ENCODE measurements around the gene RTN4IP1. TPM values are rescaled to one million over a fixed set of nuclear protein-coding genes. Genes with fewer than 3 reads are reported as not detected.

Gene RTN4IP1
- polyA plus RNA-seq, 1 donor from 2014 or later = 8.5 TPM

DNA sequence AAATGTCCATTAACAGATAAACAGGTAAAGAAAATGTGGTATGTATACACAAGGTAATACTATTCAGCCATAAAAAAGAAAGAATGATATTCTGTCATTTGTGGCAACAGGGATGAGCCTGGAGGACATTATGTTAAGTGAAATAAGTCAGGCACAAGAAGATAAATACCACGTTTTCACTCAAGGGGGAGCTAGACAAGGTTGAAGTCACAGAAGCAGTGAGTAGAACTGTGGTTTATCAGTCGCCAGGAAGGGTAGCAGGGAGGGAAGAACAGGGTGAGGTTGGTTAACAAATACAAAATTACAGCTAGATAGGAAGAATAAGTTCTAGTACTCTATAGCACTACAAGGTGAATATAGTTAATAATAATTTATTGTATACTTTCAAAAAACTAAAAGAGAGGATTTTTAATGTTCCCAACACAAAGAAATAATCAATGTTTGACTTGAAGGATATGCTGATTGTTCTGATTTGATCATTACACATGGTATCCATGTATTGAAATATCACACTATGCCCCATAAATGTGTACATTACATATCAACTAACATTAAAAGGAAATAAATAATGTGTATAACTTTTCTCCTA, 21.1 kb downstream of the RTN4IP1 start:
- Histone ChIP-seq H3F3A (ENCODE audit: insufficient read depth, low read length, poor library complexity, severe bottlenecking) (no peaks in the 10 kb centered on the region), H3K4me2 (ENCODE audit: low read length) (no peak overlapping the region), H4K20me1 (ENCODE audit: insufficient read depth) (no peaks in the 10 kb centered on the region), H3K27ac (ENCODE audit: low read length) (no peak overlapping the region), H3K4me3 (ENCODE audit: low read length) (no peak overlapping the region), H3K27me3 (ENCODE audit: insufficient read depth, low read depth, low read length) (no peaks in the 10 kb centered on the region), H3K36me3 (ENCODE audit: insufficient read depth, low read length) (peaks cover 3% of the 10 kb centered on the region), H3K79me2 (replicated peaks; ENCODE audit: insufficient read depth, low read length) (no peaks in the 10 kb centered on the region), H3K9ac (ENCODE audit: low read length) (no peak overlapping the region), H3K9me3 (ENCODE audit: low read length) (no peaks in the 10 kb centered on the region), H3K9me2 (ENCODE audit: insufficient read depth, low read length) (no peaks in the 10 kb centered on the region), H2AFZ (ENCODE audit: low read depth, low read length) (no peak overlapping the region)
- TF ChIP-seq, protein P1, sequence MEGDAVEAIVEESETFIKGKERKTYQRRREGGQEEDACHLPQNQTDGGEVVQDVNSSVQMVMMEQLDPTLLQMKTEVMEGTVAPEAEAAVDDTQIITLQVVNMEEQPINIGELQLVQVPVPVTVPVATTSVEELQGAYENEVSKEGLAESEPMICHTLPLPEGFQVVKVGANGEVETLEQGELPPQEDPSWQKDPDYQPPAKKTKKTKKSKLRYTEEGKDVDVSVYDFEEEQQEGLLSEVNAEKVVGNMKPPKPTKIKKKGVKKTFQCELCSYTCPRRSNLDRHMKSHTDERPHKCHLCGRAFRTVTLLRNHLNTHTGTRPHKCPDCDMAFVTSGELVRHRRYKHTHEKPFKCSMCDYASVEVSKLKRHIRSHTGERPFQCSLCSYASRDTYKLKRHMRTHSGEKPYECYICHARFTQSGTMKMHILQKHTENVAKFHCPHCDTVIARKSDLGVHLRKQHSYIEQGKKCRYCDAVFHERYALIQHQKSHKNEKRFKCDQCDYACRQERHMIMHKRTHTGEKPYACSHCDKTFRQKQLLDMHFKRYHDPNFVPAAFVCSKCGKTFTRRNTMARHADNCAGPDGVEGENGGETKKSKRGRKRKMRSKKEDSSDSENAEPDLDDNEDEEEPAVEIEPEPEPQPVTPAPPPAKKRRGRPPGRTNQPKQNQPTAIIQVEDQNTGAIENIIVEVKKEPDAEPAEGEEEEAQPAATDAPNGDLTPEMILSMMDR (IDR thresholded peaks at IDR 0.05; ENCODE audit: poor library complexity, severe bottlenecking) = peak; percentile 19
- TF ChIP-seq SMC3 (conservative IDR thresholded peaks at IDR 0.05; ENCODE audit: poor library complexity) (no peak), EP300 (conservative IDR thresholded peaks at IDR 0.05; ENCODE audit: poor library complexity, severe bottlenecking) (no peak)
- TF ChIP-seq, protein P2, sequence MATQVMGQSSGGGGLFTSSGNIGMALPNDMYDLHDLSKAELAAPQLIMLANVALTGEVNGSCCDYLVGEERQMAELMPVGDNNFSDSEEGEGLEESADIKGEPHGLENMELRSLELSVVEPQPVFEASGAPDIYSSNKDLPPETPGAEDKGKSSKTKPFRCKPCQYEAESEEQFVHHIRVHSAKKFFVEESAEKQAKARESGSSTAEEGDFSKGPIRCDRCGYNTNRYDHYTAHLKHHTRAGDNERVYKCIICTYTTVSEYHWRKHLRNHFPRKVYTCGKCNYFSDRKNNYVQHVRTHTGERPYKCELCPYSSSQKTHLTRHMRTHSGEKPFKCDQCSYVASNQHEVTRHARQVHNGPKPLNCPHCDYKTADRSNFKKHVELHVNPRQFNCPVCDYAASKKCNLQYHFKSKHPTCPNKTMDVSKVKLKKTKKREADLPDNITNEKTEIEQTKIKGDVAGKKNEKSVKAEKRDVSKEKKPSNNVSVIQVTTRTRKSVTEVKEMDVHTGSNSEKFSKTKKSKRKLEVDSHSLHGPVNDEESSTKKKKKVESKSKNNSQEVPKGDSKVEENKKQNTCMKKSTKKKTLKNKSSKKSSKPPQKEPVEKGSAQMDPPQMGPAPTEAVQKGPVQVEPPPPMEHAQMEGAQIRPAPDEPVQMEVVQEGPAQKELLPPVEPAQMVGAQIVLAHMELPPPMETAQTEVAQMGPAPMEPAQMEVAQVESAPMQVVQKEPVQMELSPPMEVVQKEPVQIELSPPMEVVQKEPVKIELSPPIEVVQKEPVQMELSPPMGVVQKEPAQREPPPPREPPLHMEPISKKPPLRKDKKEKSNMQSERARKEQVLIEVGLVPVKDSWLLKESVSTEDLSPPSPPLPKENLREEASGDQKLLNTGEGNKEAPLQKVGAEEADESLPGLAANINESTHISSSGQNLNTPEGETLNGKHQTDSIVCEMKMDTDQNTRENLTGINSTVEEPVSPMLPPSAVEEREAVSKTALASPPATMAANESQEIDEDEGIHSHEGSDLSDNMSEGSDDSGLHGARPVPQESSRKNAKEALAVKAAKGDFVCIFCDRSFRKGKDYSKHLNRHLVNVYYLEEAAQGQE (IDR thresholded peaks at IDR 0.05; ENCODE audit: borderline replicate concordance) = no peak

DNA sequence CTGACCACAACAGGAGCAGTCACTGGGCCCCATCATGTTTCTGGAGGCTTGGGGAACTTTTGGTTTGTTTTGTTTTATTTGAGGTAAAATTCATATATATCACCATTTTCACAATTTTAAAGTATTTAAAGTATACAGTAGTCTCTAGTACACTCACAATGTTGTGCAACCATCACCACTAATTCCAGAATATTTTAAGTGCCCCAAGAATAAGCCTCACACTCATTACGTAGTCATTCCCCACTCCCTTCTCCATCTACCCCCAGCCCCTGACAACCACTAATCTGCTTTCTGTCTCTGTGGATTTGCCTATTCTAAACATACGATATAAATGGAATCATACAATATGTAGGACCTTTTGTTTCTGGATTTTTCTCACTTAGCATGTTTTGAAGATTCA, 29.0 kb downstream of the RTN4IP1 start:
- Histone ChIP-seq H3K36me3 (ENCODE audit: insufficient read depth, low read length) (no peaks in the 10 kb centered on the region), H3K9ac (ENCODE audit: low read length) (no peak overlapping the region), H3K27me3 (ENCODE audit: insufficient read depth, low read depth, low read length) (no peaks in the 10 kb centered on the region), H4K20me1 (ENCODE audit: insufficient read depth) (no peaks in the 10 kb centered on the region), H3K9me3 (ENCODE audit: low read length) (no peaks in the 10 kb centered on the region), H3K9me2 (ENCODE audit: insufficient read depth, low read length) (no peaks in the 10 kb centered on the region), H3K4me3 (ENCODE audit: low read length) (no peak overlapping the region), H2AFZ (ENCODE audit: low read depth, low read length) (no peak overlapping the region), H3K4me2 (ENCODE audit: low read length) (no peak overlapping the region), H3K27ac (ENCODE audit: low read length) (no peak overlapping the region), H3K79me2 (replicated peaks; ENCODE audit: insufficient read depth, low read length) (no peaks in the 10 kb centered on the region), H3F3A (ENCODE audit: insufficient read depth, low read length, poor library complexity, severe bottlenecking) (no peaks in the 10 kb centered on the region)
- TF ChIP-seq, protein P2 (IDR thresholded peaks at IDR 0.05; ENCODE audit: borderline replicate concordance) = no peak
- no peak for TF ChIP-seq POLR2AphosphoS5 (IDR thresholded peaks at IDR 0.05)
- TF ChIP-seq EP300 (conservative IDR thresholded peaks at IDR 0.05; ENCODE audit: poor library complexity, severe bottlenecking) = no peak
- TF ChIP-seq, protein P1 (IDR thresholded peaks at IDR 0.05; ENCODE audit: poor library complexity, severe bottlenecking) = no peak
- no peak for TF ChIP-seq RAD21 (conservative IDR thresholded peaks at IDR 0.05)
- TF ChIP-seq MXI1 (conservative IDR thresholded peaks at IDR 0.05; ENCODE audit: poor library complexity, severe bottlenecking) = no peak
- TF ChIP-seq SMC3 (conservative IDR thresholded peaks at IDR 0.05; ENCODE audit: poor library complexity) = no peak
- no peak for TF ChIP-seq TAF1 (IDR thresholded peaks at IDR 0.05; ENCODE audit: low read depth)
- no peak for TF ChIP-seq EZH2 (IDR thresholded peaks at IDR 0.05; ENCODE audit: borderline replicate concordance, insufficient read depth, low read length, poor library complexity, severe bottlenecking)
